Measurements from ENCODE around the gene LRRC8B. TPM values are rescaled to one million over a fixed set of nuclear protein-coding genes. Genes with fewer than 3 reads are reported as not detected.

Gene LRRC8B
- total and polyA plus RNA-seq, 2 donors from 2014 or later = 2.4 to 15.1 TPM

- H3K27me3 ChIP-seq (ENCODE audit: control insufficient read depth, insufficient read depth, low read length) = no peaks in the 10 kb centered on the region
- no peaks in the 10 kb centered on the region for H3K4me1 ChIP-seq (ENCODE audit: control insufficient read depth in 2 of 3, insufficient read depth in 2 of 3, low read depth in 1 of 3, low read length in 3 of 3)
- DNase-seq (no peak), FAIRE-seq (no peak)
- no peaks in the 10 kb centered on the region for H3K9me3 ChIP-seq (ENCODE audit: control insufficient read depth in 2 of 3, insufficient read depth in 1 of 3, low read length in 3 of 3)
- no peak overlapping the region for H3K27ac ChIP-seq (ENCODE audit: low read depth in 2 of 2, low read length in 2 of 2)
- intact Hi-C loops (cut with DNase I) = no loop called here
- TF ChIP-seq, protein P1, sequence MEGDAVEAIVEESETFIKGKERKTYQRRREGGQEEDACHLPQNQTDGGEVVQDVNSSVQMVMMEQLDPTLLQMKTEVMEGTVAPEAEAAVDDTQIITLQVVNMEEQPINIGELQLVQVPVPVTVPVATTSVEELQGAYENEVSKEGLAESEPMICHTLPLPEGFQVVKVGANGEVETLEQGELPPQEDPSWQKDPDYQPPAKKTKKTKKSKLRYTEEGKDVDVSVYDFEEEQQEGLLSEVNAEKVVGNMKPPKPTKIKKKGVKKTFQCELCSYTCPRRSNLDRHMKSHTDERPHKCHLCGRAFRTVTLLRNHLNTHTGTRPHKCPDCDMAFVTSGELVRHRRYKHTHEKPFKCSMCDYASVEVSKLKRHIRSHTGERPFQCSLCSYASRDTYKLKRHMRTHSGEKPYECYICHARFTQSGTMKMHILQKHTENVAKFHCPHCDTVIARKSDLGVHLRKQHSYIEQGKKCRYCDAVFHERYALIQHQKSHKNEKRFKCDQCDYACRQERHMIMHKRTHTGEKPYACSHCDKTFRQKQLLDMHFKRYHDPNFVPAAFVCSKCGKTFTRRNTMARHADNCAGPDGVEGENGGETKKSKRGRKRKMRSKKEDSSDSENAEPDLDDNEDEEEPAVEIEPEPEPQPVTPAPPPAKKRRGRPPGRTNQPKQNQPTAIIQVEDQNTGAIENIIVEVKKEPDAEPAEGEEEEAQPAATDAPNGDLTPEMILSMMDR (IDR thresholded peaks at IDR 0.05; ENCODE audit: borderline replicate concordance, extremely low read depth, insufficient read depth) = no peak
- no peaks in the 10 kb centered on the region for H3K36me3 ChIP-seq (ENCODE audit: control insufficient read depth in 2 of 3, insufficient read depth in 3 of 3, low read length in 3 of 3)
- H3K9ac ChIP-seq (ENCODE audit: low read length in 3 of 3) = no peak overlapping the region
- no peak overlapping the region for H3K4me3 ChIP-seq (ENCODE audit: low read length in 3 of 3)
These were observed 36.7 kb upstream of the LRRC8B start for GRCh38 chr1:89487972-89488371.

- no peak overlapping the region for H3K27ac ChIP-seq (ENCODE audit: low read depth in 2 of 2, low read length in 2 of 2)
- no peak for FAIRE-seq
- no peaks in the 10 kb centered on the region for H3K4me1 ChIP-seq (ENCODE audit: control insufficient read depth in 2 of 3, insufficient read depth in 2 of 3, low read depth in 1 of 3, low read length in 3 of 3)
- no peak overlapping the region for H3K4me3 ChIP-seq (ENCODE audit: low read length in 3 of 3)
- H3K9me3 ChIP-seq (ENCODE audit: control insufficient read depth in 2 of 3, insufficient read depth in 1 of 3, low read length in 3 of 3) = no peaks in the 10 kb centered on the region
- no peaks in the 10 kb centered on the region for H3K36me3 ChIP-seq (ENCODE audit: control insufficient read depth in 2 of 3, insufficient read depth in 3 of 3, low read length in 3 of 3)
- TF ChIP-seq, protein P1 (IDR thresholded peaks at IDR 0.05; ENCODE audit: borderline replicate concordance, extremely low read depth, insufficient read depth) = no peak
- no peaks in the 10 kb centered on the region for H3K27me3 ChIP-seq (ENCODE audit: control insufficient read depth, insufficient read depth, low read length)
- H3K9ac ChIP-seq (ENCODE audit: low read length in 3 of 3) = no peak overlapping the region
- intact Hi-C loops (cut with DNase I) = no loop called here
- DNase-seq = no peak
These were observed 35.4 kb upstream of the LRRC8B start for GRCh38 chr1:89489047-89489729.

DNA sequence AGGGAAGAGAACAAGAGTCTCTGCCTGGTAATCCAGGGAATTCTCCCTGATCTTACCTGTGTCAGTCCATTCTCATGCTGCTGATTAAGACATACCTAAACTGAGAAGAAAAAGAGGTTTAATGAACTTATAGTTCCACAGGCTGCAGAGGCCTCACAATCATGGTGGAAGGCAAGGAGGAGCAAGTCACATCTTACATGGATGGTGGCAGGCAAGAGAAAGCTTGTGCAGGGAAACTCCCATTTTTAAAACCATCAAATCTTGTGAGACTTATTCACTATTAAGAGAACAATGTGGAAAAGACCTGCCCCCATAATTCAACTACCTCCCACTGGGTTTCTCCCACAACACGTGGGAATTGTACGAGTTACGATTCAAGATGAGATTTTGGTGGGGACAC is 34.2 kb upstream of the LRRC8B start:
- Histone ChIP-seq H3K9me3 (ENCODE audit: control insufficient read depth in 2 of 3, insufficient read depth in 1 of 3, low read length in 3 of 3) (no peaks in the 10 kb centered on the region), H3K27ac (ENCODE audit: low read depth in 2 of 2, low read length in 2 of 2) (no peak overlapping the region), H3K4me3 (ENCODE audit: low read length in 3 of 3) (no peak overlapping the region), H3K4me1 (ENCODE audit: control insufficient read depth in 2 of 3, insufficient read depth in 2 of 3, low read depth in 1 of 3, low read length in 3 of 3) (no peaks in the 10 kb centered on the region), H3K27me3 (ENCODE audit: control insufficient read depth, insufficient read depth, low read length) (no peaks in the 10 kb centered on the region), H3K9ac (ENCODE audit: low read length in 3 of 3) (no peak overlapping the region), H3K36me3 (ENCODE audit: control insufficient read depth in 2 of 3, insufficient read depth in 3 of 3, low read length in 3 of 3) (no peaks in the 10 kb centered on the region)
- intact Hi-C loops (cut with DNase I) = no loop called here
- FAIRE-seq (no peak), DNase-seq (no peak)
- TF ChIP-seq, protein P1 (IDR thresholded peaks at IDR 0.05; ENCODE audit: borderline replicate concordance, extremely low read depth, insufficient read depth) = no peak

GRCh38 chr1:89499320-89499719 is 25.3 kb upstream of the LRRC8B start:
- intact Hi-C loops (cut with DNase I) = no loop called here
- Histone ChIP-seq H3K9ac (ENCODE audit: low read length in 3 of 3) (no peak overlapping the region), H3K27ac (ENCODE audit: low read depth in 2 of 2, low read length in 2 of 2) (no peak overlapping the region), H3K36me3 (ENCODE audit: control insufficient read depth in 2 of 3, insufficient read depth in 3 of 3, low read length in 3 of 3) (no peaks in the 10 kb centered on the region), H3K4me3 (ENCODE audit: low read length in 3 of 3) (no peak overlapping the region), H3K9me3 (ENCODE audit: control insufficient read depth in 2 of 3, insufficient read depth in 1 of 3, low read length in 3 of 3) (no peaks in the 10 kb centered on the region), H3K27me3 (ENCODE audit: control insufficient read depth, insufficient read depth, low read length) (no peaks in the 10 kb centered on the region), H3K4me1 (ENCODE audit: control insufficient read depth in 2 of 3, insufficient read depth in 2 of 3, low read depth in 1 of 3, low read length in 3 of 3) (no peaks in the 10 kb centered on the region)
- TF ChIP-seq, protein P1 (IDR thresholded peaks at IDR 0.05; ENCODE audit: borderline replicate concordance, extremely low read depth, insufficient read depth) = no peak
- FAIRE-seq (no peak), DNase-seq (no peak)

All from kidney (tissue), 14 donors.